Measurements from ENCODE around the gene MICB.
"Not testable (repeated sequence)": the region's sequence is repeated elsewhere in the genome, so short reads cannot be mapped to it uniquely, and the experiment has no call there.

Gene MICB

DNA sequence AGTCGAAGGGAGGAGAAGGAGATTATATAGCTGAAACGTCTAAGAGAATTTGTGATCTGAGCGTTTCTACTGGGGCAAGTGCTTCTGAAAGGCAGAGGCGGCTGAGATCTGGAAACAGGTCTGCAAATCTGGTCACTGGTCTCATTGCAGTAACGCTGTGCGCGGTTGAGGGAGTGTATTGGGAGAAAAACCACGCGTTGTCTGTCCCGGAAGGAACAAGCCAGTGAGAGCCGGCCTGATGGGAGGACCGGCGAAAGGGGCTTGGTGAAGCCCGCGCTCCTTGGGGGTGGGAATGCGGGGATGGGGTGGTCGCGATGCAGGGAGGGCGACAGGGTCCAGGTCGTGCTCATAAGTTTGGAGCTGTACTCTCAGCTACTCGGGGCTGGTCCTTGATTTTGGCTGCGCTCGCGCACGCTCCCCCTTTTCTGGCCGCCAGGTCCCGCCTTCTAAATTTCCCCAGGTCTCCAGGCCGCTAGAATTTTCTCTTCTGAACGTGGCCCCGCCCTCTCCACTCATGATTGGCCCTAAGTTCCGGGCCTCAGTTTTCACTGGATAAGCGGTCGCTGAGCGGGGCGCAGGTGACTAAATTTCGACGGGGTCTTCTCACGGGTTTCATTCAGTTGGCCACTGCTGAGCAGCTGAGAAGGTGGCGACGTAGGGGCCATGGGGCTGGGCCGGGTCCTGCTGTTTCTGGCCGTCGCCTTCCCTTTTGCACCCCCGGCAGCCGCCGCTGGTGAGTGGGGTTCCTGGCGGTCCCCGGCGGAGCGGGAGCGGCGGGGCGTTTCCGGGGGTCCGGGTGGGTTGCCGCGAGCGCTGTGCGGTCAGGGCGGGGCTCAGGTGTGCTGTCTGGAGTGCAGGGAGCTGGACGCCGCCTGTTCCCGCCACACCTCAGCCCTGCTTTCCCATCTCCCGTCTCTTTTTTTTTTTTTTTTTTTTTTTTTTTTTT, at the start of gene MICB:
Gene MICB (plus strand): TSS at position 615 of the 946 bp plus-strand sequence. CDS start 49 bp downstream, at position 664.
- TF ChIP-seq, protein P1, sequence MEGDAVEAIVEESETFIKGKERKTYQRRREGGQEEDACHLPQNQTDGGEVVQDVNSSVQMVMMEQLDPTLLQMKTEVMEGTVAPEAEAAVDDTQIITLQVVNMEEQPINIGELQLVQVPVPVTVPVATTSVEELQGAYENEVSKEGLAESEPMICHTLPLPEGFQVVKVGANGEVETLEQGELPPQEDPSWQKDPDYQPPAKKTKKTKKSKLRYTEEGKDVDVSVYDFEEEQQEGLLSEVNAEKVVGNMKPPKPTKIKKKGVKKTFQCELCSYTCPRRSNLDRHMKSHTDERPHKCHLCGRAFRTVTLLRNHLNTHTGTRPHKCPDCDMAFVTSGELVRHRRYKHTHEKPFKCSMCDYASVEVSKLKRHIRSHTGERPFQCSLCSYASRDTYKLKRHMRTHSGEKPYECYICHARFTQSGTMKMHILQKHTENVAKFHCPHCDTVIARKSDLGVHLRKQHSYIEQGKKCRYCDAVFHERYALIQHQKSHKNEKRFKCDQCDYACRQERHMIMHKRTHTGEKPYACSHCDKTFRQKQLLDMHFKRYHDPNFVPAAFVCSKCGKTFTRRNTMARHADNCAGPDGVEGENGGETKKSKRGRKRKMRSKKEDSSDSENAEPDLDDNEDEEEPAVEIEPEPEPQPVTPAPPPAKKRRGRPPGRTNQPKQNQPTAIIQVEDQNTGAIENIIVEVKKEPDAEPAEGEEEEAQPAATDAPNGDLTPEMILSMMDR (IDR thresholded peaks at IDR 0.05; ENCODE audit: low read depth, low read length), result no peak
- peak within 1 kb of the TSS; percentile 65 for H3K4me3 ChIP-seq (ENCODE audit: low read depth, low read length)

DNA sequence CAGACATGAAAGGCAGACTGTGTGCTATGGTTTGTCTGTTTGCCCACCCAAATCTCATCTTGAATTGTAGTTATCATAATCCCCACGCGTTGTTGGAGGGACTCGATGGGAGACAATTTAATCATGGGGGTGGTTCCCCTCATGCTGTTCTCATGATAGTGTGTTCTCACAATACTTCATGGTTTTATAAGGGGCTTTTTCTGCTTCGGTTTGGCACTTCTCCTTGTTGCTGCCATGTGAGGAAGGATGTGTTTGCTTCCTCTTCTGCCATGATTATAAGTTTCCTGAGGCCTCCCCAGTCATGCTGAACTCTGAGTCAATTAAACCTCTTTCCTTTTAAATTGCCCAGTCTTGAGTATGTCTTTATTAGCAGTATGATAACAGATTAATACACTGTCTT, 47.2 kb upstream of the MICB start:
- TF ChIP-seq, protein P1 (IDR thresholded peaks at IDR 0.05; ENCODE audit: low read depth, low read length), result no peak
- no peak overlapping the region for H3K4me3 ChIP-seq (ENCODE audit: low read depth, low read length)

DNA sequence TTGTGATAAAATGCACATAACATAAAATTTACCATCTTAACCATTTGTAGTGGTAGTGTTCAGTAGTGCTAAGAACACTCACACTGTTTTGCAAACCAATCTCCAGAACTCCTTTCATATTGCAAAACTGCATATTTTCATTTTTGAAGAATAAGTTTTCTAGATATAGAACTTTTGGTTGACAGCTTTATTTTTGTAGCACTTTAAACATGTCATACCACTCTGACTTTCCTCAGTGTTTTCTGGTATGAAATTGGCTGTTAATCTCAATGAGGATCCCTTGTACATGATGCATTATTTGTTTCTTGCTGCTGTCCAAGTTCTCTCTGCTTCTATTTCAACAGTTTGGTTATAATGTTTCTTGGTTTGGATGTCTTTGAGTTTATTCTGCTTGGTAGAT, 45.1 kb upstream of the MICB start:
- no peak overlapping the region for H3K4me3 ChIP-seq (ENCODE audit: low read depth, low read length)
- TF ChIP-seq, protein P1 (IDR thresholded peaks at IDR 0.05; ENCODE audit: low read depth, low read length), result no peak

DNA sequence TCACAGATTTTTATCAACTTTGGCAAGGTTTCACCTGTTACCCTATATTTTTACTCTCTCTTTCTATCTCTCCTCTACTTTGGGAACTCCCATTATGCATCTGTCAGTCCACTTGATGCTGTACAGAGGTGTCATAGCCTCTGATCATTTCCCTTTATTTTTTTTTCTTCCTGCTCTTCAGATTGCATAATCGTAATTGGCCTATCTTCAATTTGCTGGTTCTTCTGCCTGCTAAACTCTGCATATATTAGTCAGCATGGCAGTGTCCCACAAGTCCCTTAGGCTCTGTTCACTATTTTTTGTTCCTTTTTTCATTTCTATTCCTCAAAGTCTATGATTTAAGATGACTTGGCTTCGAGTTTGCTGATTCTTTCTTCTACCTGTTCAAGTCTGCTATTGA, 44.7 kb upstream of the MICB start:
- no peak overlapping the region for H3K4me3 ChIP-seq (ENCODE audit: low read depth, low read length)
- TF ChIP-seq, protein P1 (IDR thresholded peaks at IDR 0.05; ENCODE audit: low read depth, low read length), result no peak

DNA sequence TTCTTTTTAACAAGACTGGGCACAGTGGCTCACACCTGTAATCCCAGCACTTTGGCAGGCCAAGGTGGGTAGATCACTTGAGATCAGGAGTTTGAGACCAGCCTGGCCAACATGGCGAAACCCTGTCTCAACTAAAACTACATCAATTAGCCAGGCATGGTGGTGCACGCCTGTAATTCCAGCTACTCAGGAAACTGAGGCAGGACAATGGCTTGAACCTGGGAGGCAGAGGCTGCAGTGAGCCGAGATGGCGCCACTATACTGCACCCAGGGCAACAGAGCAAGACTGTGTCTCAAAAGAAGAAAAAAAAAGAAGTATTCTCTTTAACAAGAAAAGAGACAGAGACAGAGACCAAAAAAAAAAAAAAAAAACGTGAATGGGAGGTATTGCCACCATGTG, 38.1 kb upstream of the MICB start:
- not testable (repeated sequence) for H3K4me3 ChIP-seq (ENCODE audit: low read depth, low read length)

DNA sequence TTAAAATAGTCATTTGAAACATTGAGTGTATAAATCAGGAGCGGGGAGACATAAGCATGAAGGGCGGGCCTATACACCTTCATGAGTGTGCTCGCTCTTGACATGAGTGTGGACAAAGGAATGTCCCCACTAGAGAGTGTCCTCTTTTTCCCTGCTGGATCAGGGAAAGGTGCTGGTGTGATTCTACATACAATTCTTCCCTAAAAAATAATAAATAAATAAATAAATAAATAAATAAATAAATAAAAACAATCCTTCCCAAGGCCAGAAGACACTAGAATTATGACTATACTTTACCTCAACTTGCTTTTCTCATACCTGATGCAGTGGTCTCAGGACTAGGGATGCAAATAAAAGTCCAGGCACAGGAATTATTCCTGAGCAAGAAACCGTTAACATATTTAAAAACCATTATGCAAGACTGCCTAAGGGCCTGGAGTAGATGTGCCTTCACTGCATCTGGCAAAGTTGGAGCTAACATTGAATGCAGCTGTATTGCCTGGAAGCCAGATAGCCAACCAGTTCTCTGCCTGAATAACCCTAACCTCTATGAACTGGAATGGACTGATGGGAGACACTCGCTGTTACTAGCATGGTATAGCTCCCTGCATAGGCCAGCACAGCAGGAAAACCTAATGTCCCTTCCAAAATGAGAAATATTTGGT, 37.5 kb upstream of the MICB start:
- H3K4me3 ChIP-seq (ENCODE audit: low read depth, low read length), result no peak overlapping the region
- TF ChIP-seq, protein P1 (IDR thresholded peaks at IDR 0.05; ENCODE audit: low read depth, low read length), result no peak

DNA sequence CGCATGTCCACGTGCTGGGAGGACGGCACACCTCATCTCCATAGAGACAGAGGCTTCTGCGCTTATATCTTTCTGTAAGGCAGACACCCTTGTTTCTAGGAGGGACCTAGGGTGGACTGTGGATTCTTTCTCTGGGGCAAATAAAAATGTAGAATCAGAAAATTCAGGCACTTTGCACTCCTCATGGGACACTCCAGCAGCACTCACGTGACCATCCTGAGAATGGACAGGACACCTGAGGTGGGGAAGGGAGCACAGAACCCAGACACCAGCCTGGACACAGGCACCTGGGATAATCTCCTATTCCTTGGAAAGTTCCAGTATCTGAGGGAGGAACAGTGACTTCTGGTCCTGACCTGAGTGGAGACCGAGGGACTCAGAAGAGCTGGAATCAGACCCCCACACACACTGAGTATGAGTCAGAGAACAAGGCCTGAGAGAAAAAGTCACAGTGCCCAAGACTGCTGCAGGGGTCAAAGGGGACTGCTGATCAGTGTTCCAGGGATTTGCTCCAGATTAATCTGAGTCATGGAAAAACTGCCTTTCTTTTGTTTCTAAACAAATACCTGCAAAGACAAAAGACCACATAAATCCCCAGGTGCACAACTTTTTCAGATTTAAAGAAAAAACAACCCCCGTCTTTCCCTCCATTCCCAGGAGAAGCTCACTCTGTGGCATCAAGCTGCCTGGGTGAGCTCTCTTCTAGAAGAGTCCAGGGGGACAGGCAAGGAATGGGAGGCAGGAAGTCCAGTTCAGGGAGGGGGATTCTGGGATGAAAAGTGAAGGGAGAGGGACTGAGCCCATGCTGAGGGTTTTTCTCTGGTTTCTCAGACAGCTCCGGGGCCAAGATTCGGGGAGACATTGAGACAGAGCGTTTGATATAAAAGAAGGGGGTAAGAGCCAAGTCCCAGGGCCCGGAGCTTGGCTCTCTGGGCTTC, 35.6 kb upstream of the MICB start:
- TF ChIP-seq, protein P1 (IDR thresholded peaks at IDR 0.05; ENCODE audit: low read depth, low read length), result no peak
- no peak overlapping the region for H3K4me3 ChIP-seq (ENCODE audit: low read depth, low read length)

Data from WI38 (cell line).